GM12873 (cell line): ENCODE measurements around the gene FOXP4.

Source experiments
- TF ChIP-seq, protein P1 (sequence below): IDR thresholded peaks from 2 replicates; pipeline ENCODE4 v1.5.1; 2012; ENCODE audit warnings: low read depth, mild to moderate bottlenecking, moderate library complexity, low read length, control low read depth; ENCODE audit not compliant: insufficient read depth; ENCODE audit errors: missing control alignments

The FOXP4 gene

DNA sequence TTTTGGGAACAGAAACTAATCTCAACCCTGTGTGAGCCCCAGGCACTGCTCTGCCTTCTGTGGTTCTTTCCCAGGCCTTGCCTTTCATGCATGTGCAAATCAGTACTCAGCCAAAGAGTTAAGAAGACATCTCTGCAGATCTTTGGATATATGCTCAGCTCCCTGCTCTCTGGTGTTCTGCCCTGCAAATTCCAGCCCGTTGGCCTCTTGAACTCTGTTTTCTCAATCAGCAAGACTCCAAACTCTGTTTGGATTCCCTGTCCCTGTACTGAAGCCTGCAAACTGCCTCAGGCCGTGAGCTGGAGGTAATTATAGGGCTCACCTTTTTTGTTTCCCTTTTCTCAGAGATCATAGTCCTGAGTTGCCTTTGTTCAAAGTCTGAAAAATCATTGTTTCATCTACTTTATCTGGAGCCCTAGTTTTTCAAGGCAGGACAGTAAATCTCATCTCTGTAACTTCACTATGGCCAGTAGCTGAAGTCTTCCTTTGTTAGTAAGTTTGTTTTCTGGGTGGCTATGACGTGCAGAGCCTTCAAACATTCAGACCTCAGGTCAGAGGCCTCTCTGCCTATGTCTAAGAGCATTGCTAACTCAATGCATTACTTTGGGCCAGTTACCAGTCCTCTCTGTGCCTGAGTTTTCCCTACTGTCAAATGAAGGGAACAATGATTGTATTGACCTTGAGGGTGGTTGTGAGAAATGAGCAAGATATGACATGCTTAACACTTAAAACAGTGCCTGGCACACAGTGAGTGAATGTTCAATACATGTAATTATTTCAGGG, 76.2 kb downstream of the FOXP4 start:
- TF ChIP-seq, protein P1, sequence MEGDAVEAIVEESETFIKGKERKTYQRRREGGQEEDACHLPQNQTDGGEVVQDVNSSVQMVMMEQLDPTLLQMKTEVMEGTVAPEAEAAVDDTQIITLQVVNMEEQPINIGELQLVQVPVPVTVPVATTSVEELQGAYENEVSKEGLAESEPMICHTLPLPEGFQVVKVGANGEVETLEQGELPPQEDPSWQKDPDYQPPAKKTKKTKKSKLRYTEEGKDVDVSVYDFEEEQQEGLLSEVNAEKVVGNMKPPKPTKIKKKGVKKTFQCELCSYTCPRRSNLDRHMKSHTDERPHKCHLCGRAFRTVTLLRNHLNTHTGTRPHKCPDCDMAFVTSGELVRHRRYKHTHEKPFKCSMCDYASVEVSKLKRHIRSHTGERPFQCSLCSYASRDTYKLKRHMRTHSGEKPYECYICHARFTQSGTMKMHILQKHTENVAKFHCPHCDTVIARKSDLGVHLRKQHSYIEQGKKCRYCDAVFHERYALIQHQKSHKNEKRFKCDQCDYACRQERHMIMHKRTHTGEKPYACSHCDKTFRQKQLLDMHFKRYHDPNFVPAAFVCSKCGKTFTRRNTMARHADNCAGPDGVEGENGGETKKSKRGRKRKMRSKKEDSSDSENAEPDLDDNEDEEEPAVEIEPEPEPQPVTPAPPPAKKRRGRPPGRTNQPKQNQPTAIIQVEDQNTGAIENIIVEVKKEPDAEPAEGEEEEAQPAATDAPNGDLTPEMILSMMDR = no peak

DNA sequence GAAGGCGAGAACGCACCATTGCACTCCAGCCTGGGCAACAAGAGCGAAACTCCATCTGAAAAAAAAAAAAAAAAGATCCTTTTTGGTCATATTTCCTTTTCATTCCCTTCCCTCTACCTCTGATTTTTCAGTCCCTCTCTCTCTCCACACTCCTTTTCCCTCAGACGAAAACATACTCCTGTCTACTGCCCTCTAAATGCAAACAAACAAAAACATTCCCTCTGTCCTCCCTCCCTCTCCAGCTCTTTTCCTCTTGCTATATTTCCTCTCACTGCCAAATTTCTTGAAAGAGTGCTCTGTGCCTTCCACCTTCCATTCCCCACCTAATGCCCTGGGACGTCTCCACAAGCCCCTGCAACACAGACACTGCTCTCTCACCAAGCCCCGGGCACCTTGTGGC, 77.1 kb downstream of the FOXP4 start:
- TF ChIP-seq, protein P1 = no peak

DNA sequence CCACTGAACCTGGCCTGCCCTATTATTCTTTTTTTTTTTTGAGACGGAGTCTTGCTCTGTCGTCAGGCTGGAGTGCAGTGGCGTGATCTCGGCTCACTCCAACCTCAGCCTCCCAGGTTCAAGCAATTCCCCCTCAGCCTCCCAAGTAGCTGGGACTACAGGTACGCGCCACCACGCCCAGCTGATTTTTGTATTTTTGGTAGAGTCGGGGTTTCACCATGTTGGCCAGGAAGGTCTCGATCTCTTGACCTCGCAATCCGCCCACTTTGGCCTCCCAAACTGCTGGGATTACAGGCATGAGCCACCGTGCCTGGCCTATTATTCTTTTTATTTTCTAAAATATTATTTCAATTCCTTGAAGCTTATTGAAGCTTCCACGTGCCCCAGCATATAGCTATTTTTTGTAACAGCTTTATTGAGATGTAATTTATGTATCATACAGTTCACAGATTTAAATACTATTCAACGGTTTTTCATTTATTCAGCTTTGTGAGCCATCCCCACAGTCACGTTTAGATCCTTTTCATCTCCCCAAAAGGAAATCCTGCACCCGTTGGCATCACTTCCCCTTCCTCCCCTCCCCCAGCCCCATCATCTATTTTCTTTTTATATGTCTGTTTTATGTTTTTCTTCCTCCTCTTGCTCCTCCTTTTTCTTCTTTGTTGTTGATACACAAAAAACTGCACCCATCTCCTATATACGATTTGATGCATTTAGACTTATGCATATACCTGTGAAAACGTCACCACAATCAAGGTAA, 78.6 kb downstream of the FOXP4 start:
- TF ChIP-seq, protein P1 = no peak

DNA sequence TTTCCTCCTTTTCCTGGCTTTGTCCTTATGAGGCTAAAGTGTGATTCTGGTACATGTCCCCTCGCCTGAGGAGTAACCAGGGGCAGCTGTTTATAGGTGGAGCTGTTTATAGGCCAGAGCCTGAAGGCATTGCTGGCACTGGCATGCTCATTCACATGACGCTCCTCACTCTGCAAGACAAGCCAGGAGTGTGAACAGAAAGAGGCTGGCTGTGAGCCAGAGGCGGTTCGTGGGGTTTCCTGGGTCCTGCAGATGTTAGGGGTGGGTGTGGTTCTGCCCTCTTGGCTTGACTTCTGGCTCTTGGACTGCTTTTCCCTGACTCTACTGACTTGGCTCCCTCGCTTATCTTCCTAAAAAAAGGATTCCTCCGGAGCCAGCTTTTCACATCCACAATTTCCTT, 79.3 kb downstream of the FOXP4 start:
- TF ChIP-seq, protein P1 = no peak

DNA sequence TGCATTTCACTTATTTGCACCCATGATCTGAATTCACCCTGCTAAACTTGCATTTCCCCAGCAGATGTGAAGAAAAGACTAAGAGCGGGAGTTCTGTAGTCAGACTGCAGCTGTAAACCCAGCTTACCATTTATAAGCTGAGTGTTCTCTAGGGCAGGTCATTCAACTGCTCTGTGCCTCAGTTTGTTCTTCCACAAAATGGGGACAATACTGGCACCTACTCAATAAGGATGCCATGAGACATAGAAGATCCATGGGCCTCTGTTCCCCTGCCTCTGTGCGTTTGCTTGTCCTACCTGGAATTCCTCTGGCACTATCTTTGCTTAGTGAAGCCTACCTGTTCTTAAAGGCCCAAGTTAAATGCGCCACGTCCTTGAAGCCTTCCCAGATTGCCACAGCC, 79.8 kb downstream of the FOXP4 start:
- TF ChIP-seq, protein P1 = no peak

DNA sequence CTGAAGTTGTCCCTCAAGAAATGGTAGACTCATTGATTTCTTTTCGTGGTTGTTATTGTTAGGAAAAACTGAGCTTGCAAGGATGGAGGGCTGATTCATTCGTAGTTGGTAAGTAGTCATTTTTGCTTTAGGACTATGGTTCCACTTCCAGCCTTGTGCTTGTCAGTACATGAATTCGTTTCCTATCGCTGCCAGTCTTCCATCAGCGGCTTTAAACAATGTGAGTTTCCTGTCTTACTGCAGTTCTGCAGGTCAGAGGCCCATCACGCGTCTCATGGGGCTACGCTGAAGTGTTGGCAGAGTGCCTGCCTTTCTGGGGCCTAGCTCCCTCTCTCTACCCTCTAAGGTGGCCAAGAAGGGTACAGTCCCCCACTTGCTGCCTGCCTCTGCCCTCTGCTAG, 80.7 kb downstream of the FOXP4 start:
- TF ChIP-seq, protein P1 = no peak

DNA sequence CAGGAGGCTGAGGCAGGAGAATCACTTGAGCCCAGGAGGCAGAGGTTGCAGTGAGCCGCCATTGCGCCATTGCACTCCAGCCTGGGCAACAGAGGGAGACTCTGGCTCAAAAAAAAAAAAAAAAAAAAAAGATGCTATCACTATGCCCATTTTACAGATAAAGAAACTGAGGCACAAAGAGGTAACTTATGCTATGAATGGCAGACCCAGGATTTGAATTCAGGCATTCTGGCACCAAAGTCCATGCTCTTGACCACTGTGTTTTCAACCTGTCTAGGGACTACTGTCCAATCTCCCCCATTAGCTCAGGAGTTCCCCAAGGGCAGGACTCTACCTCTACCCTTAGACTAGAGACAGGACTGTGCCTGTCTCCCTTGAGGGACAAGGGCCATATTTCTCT, 82.9 kb downstream of the FOXP4 start:
- TF ChIP-seq, protein P1 = no peak
